ENCODE data around the gene ATP4A.

Gene ATP4A

DNA sequence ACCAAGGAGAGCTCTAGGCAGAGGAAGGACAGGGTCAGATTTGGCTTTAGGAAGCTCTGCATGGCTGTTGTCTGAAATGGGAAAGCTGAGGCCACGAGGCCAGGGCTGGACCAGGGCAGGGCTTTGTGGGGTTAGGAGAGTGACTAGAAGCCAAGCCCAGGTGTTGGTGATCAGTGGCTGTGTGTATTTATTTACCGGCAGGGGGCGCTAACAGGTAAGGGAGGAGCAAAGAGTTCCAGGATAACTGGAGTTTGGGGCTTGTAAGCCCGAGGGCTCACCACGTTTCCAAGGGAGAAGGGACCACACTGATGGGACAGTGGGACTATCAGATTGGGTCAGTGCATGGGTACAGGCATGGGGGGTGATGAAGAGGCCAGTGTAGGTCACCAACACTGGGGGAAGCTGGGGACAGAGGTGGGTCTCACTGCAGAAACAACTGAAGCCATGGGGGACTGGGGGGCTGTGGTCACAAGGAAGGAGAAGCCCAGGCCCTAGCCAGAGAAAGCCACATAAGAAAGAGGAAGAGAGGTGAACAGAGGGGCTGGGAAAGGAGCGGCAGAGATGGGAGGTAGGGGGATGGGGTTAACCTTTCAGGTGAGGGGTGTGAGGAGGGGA, 14.2 kb downstream of the ATP4A start:
- peak; percentile 48 for DNase-seq

- DNase-seq = no peak
These were observed 16.9 kb downstream of the ATP4A start for GRCh38 chr19:35546532-35546931.

DNA sequence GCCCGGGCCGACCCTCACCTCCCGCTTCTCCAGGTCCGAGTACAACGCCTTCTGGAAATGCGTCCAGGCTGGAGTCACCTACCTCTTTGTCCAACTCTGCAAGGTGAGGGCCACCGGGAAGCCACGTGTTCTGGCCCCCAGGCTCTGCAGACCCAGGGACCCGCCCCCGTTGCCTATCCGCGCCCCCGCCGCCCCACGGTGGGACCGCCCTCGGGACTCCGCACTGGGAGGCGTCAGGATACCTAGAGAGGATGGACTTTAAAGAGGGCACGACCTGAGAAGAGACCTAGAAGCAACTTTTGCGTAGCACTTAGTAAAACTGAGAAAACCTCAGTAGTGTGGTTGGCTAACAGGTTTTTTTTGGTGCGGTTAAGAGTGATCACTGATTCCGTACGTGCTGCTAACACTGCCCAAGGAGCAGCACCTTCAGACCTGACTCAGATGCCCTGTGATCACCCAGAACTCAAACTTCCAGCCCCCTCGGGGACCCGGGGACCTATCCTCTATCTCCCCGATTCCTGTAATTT, 17.5 kb downstream of the ATP4A start:
- no peak for DNase-seq

DNA sequence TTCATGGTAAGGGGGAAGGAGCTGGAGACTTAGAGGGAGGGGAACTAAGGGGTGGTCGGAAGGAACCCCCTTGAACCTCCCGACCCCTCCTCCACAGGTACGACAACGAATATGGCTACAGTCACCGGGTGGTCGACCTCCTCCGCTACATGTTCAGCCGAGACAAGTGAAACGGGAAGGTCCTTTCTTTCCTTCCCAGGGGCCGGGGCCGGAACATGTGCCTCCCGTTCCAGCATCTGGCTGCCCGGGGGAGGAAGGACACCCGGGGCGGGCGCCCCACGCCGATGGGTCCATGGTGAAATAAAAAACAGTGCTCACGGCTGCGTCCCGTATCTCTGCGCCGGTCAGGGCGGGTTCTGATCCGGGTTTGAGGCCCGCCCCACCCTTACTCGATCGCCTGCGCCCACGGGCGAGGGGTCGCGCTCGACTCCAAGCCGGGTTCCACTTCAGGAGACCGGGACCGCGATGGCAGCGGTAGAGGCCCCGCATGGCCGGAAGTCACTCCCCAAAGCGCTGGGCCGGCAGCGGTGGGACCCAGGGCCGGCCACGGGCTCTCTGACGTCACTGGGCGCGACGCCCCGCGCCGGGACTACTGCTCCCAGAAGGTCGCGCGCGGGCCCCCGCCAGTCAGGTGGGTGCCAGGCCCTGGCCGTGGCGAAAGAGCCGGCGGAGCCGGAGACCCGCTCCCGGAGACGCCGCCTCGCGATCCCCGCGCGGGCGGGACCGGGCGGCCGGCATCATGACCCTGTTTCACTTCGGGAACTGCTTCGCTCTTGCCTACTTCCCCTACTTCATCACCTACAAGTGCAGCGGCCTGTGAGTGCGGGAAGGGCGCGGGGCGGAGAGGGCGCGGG, 18.2 kb downstream of the ATP4A start, which contains the start of gene TMEM147:
Gene TMEM147, plus strand, starts transcription at position 626 of the 854 bp plus-strand sequence. Its CDS starts 114 bp downstream, at position 740.
- peak; percentile 90 for DNase-seq

DNA sequence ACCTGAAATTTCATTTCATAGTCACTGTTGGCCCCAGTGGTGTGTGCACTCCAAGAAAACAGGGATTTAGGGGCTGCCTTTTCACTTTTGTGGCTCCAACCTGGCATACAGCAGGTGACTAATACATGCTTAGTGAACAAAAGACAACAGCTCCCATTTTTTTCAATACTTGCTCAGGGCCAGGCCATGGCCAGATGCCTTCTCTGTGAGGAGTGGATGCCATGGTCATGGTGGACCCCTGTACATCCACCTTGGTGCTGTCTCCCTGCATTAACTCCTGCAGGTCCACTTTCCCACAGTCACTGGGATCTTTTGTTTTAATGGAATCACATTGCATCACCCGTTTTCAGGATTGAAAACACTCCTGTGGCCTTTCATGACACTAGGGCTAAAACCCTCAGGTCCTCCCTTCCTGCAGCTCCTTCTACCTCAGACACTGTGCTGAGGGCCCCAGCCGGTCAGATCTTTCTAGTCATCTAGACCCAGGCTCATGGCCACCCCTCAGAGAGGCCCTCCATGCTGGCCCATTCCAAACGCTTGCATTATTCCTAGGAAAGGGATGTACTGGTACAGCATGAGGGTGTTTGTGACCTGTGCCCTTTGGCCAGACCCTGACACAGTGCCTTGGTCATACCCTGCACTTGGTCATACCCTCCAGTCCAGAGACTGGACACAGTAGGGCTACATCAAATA, 19.2 kb downstream of the ATP4A start:
- no peak for DNase-seq

GRCh38 chr19:35543280-35544109, 20.0 kb downstream of the ATP4A start:
- DNase-seq = no peak

DNA sequence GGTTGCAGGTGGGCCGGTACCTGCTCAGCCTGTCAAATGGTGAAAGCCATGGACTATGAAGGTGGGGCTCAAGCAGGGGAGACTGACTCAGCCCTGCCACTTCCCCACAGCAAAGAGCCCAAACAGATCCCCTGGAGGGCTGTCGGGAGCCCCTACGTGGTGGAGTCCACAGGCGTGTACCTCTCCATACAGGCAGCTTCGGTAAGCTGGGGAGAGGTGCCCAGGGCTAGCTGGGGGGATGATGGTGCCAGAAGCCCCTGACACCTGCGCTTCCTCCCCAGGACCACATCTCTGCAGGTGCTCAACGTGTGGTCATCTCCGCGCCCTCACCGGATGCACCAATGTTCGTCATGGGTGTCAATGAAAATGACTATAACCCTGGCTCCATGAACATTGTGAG, 21.2 kb downstream of the ATP4A start:
- DNase-seq = no peak

GRCh38 chr19:35540356-35540927, 23.0 kb downstream of the ATP4A start:
- DNase-seq = no peak

DNA sequence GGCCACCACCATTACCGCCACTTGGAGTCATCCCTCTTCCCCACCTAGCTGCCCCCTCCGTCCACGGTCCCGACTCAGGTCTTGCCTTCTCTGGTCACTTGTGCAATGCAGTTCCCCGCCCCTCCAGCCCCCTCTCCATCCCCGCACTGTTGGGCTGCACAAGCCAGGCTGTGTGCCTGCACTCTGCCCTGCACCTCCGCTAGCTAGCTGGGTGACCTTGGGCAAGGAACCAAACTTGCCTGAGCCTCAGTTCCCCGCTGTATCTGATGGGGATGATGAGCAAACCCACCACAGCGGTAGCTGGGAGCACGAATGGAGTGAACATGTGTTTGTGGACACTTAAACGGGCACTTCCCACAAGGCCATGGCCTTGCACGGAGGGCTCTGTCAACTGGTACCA, 23.6 kb downstream of the ATP4A start:
- DNase-seq = no peak

- no peak for DNase-seq
These were observed 24.1 kb downstream of the ATP4A start for GRCh38 chr19:35539314-35539713.

GRCh38 chr19:35534803-35535480, 28.5 kb downstream of the ATP4A start:
- no peak for DNase-seq

GRCh38 chr19:35533822-35534392, 29.6 kb downstream of the ATP4A start:
- no peak for DNase-seq

DNA sequence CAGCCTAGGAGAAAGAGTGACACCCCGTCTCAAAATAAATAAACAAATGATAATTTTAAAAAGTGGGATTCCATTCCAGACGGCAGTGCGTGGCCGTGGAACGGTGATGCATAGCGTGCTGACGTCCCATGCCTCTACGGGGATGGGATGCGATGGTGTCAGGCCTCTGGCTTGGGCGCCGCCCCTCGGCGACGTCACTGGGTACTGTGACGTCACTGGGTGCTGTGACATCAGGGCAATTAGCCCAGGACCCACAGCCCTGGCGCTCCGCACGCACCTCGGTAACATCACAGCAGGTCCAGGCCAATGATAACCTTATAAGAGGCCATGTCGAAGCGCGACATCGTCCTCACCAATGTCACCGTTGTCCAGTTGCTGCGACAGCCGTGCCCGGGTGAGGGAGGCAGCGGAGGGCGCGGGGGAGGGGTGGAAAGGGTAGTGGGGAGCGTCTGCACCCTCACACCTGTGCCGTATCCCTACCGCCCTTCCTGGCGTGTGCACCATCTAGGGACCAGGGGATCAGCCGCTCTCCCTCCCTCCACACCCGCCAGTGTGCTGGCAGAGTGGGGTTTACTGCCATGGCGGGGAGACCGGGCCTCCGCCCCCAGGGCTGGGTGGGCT, 30.1 kb downstream of the ATP4A start, which contains the start of gene GAPDHS:
Gene GAPDHS, plus strand, starts transcription at position 256 of the 621 bp plus-strand sequence. Its CDS starts 72 bp downstream, at position 328.
- DNase-seq = no peak

DNA sequence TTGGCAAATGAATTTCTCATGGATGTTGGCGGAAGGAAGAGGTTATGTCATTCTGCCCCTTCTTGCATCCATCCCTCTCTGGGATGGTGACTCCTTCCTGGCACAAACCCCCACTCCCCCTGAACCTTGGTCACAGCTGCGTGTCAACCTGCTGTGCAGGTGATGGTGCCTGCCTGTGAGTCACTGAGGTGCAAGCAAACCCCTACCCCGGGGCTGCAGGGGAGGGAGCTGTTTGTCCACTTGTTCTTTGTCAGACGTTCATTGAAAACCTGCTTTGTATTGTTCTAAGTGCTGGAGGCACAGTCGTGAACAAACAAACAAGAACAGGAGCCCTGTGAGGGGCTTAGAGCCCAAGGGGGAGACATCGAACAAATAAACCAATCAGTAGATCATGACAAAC, 32.2 kb downstream of the ATP4A start:
- DNase-seq = no peak

- no peak for DNase-seq
These were observed 33.9 kb downstream of the ATP4A start for GRCh38 chr19:35529241-35530218.

GRCh38 chr19:35528218-35529038, 35.0 kb downstream of the ATP4A start, which contains the start of gene SBSN:
TSS of gene SBSN (minus strand) at chr19:35528311. CDS start at chr19:35528281, 30 bp downstream.
- DNase-seq = no peak

DNA sequence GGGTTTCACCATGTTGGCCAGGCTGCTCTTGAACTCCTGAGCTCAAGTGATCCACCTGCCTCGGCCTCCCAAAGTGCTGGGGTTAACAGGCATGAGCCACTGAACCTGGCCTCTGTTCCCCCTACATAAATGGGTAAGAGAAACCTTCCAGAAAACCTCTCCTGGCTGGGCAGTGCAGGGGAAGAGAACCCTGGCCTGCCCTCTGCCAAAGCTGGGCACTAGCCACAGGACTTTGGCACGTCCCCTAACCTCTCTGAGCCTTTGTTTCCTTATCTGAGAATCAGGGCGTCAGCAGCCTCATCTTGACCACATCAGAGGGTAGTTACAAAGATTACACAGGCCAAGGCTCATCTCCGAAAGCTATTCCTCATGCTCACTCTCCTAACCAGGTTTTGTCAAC, 37.6 kb downstream of the ATP4A start:
- no peak for DNase-seq

All from right kidney (tissue), 1 donor.